ENCODE measurements around the gene EMD.
"Not testable (repeated sequence)": the region's sequence is repeated elsewhere in the genome, so short reads cannot be mapped to it uniquely, and the experiment has no call there.

The EMD gene

GRCh38 chrX:154396363-154396762, 17.3 kb downstream of the EMD start:
- not testable (repeated sequence) for DNase-seq (ENCODE audit: low read depth in 3 of 3)

GRCh38 chrX:154396973-154397887, 18.1 kb downstream of the EMD start:
- no peak for DNase-seq (ENCODE audit: low read depth in 3 of 3)

GRCh38 chrX:154397888-154398667, 19.0 kb downstream of the EMD start, which contains the start of gene RPL10:
RPL10 (plus strand) TSS chrX:154398377; CDS start chrX:154398520, 143 bp downstream.
- DNase-seq (ENCODE audit: low read depth in 3 of 3), result peak; percentile 74 to 89 (median 75)

GRCh38 chrX:154398668-154399526, 19.8 kb downstream of the EMD start:
- DNase-seq (ENCODE audit: low read depth in 3 of 3), result peak in 2 of 3 donors; percentile 63 to 68

GRCh38 chrX:154399527-154400368, 20.7 kb downstream of the EMD start:
- DNase-seq (ENCODE audit: low read depth in 3 of 3), result no peak

- not testable (repeated sequence) for DNase-seq (ENCODE audit: low read depth in 3 of 3)
These were observed 21.3 kb downstream of the EMD start for GRCh38 chrX:154400369-154400817.

GRCh38 chrX:154401045-154401799, 22.1 kb downstream of the EMD start:
- DNase-seq (ENCODE audit: low read depth in 3 of 3), result no peak

- no peak for DNase-seq (ENCODE audit: low read depth in 3 of 3)
These were observed 23.0 kb downstream of the EMD start for GRCh38 chrX:154401918-154402621.

GRCh38 chrX:154402622-154403127, 23.6 kb downstream of the EMD start:
- no peak for DNase-seq (ENCODE audit: low read depth in 3 of 3)

- no peak for DNase-seq (ENCODE audit: low read depth in 3 of 3)
These were observed 24.1 kb downstream of the EMD start for GRCh38 chrX:154403192-154403591.

GRCh38 chrX:154403858-154404257, 24.8 kb downstream of the EMD start:
- DNase-seq (ENCODE audit: low read depth in 3 of 3), result no peak

- no peak for DNase-seq (ENCODE audit: low read depth in 3 of 3)
These were observed 25.6 kb downstream of the EMD start for GRCh38 chrX:154404625-154405192.

- no peak for DNase-seq (ENCODE audit: low read depth in 3 of 3)
These were observed 29.6 kb downstream of the EMD start for GRCh38 chrX:154408659-154409221.

- DNase-seq (ENCODE audit: low read depth in 3 of 3), result no peak
These were observed 30.3 kb downstream of the EMD start, which contains the start of gene DNASE1L1 for GRCh38 chrX:154409222-154409871. DNASE1L1 (minus strand) TSS chrX:154409254; CDS start chrX:154405568, 3,686 bp downstream.

- DNase-seq (ENCODE audit: low read depth in 3 of 3), result no peak
These were observed 32.9 kb downstream of the EMD start for GRCh38 chrX:154411981-154412340.

GRCh38 chrX:154412468-154412867, 33.4 kb downstream of the EMD start:
- no peak for DNase-seq (ENCODE audit: low read depth in 3 of 3)

GRCh38 chrX:154413142-154413541, 34.0 kb downstream of the EMD start:
- DNase-seq (ENCODE audit: low read depth in 3 of 3), result no peak

GRCh38 chrX:154417157-154417556, 38.1 kb downstream of the EMD start:
- DNase-seq (ENCODE audit: low read depth in 3 of 3), result no peak
